ENCODE results near the gene MEG3. TPM values are rescaled to one million over a fixed set of nuclear protein-coding genes. Genes with fewer than 3 reads are reported as not detected.

MEG3 gene
- total and polyA plus RNA-seq, 2 of the 8 experiments (the other 6 are each of a cell fraction or from before 2014, with no cell fraction given): 0.17 to 1.1 TPM

GRCh38 chr14:100899884-100900771 lies 74.2 kb downstream of the MEG3 start (continued):
- TF ChIP-seq SAP30 (IDR thresholded peaks at IDR 0.05; ENCODE audit: insufficient read depth, insufficient replicate concordance, low read length): no peak

All from H1 (cell line).